Activated CD4-positive, alpha-beta T cell treated with anti-CD3 and anti-CD28 coated beads, Interleukin-2, amount 10 ng/mL, durations not matched to agents 7 days and 5 days (primary cell): ENCODE data around the gene ASIC5. TPM values are rescaled to one million over a fixed set of nuclear protein-coding genes. Genes with fewer than 3 reads are reported as not detected.

Source experiments
- CTCF ChIA-PET: fragments of 350-600 bp; sonication (Branson Sonifier 250); formaldehyde crosslinking; loops from one replicate; lab custom pipeline; 2021; ENCODE audit warnings: antibody characterized with exemption; lab: Charles Lee
- POLR2A ChIA-PET: fragments of 350-600 bp; sonication (Branson Sonifier 250); formaldehyde crosslinking; loops from one replicate; lab custom pipeline; 2021; ENCODE audit warnings: antibody characterized with exemption; lab: Charles Lee
- DNase-seq: peaks from one replicate; pipeline ENCODE4 v3.0.0-alpha.2; 2020
- H3K27ac Mint-ChIP-seq: one replicate; pipeline ENCODE4 v1.8.0; 2021; ENCODE audit warnings: mild to moderate bottlenecking, moderate library complexity, mixed read lengths
- H3K27me3 Mint-ChIP-seq: one replicate; pipeline ENCODE4 v1.8.0; 2021; ENCODE audit warnings: mixed read lengths
- H3K36me3 Mint-ChIP-seq: one replicate; pipeline ENCODE4 v1.8.0; 2021; ENCODE audit warnings: low read depth, mixed read lengths
- H3K4me1 Mint-ChIP-seq: one replicate; pipeline ENCODE4 v1.8.0; 2021; ENCODE audit warnings: mixed read lengths
- H3K4me3 Mint-ChIP-seq: one replicate; pipeline ENCODE4 v1.8.0; 2021; ENCODE audit warnings: mild to moderate bottlenecking, moderate library complexity, mixed read lengths
- H3K9me3 Mint-ChIP-seq: one replicate; pipeline ENCODE4 v1.8.0; 2021; ENCODE audit warnings: mixed read lengths
- total RNA-seq, 2 experiments: library from RNA; stranded (reverse); gene quantifications; one replicate each; pipeline ENCODE4 v1.2.3, GENCODE V29; 2021

ASIC5 gene, protein sequence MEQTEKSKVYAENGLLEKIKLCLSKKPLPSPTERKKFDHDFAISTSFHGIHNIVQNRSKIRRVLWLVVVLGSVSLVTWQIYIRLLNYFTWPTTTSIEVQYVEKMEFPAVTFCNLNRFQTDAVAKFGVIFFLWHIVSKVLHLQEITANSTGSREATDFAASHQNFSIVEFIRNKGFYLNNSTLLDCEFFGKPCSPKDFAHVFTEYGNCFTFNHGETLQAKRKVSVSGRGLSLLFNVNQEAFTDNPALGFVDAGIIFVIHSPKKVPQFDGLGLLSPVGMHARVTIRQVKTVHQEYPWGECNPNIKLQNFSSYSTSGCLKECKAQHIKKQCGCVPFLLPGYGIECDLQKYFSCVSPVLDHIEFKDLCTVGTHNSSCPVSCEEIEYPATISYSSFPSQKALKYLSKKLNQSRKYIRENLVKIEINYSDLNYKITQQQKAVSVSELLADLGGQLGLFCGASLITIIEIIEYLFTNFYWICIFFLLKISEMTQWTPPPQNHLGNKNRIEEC
- total RNA-seq, result not detected

DNA sequence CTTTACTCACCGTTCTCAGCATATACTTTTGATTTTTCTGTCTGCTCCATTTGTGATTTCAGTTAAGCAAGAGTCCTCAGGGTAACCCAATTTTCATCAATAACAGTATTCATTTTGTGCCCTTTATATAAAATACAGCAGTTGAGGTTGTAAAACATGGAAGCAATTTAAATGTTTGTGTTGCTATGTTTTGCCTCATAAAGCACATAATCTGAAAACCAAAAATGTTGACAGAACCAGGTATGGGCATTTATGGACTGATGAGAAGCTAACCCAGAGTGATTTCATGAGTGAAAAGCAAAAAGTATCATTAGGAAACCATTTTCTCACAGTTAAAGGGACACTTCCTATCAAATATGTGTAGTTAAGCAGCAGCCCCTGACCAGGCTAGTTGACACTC is at the start of gene ASIC5:
ASIC5 (minus strand) TSS at position 101 of the 400 bp plus-strand sequence; CDS start at position 50, 51 bp downstream.
- CTCF ChIA-PET, result no interaction called here
- DNase-seq, result no peak
- H3K27me3 Mint-ChIP-seq, result no peaks in the 10 kb centered on the region
- H3K36me3 Mint-ChIP-seq, result no peaks in the 10 kb centered on the region
- peaks cover 3% of the 10 kb centered on the region for H3K9me3 Mint-ChIP-seq
- POLR2A ChIA-PET, result no interaction called here
- H3K27ac Mint-ChIP-seq, result no peak within 1 kb of the TSS
- H3K4me1 Mint-ChIP-seq, result no peaks in the 10 kb centered on the region
- H3K4me3 Mint-ChIP-seq, result no peak within 1 kb of the TSS

DNA sequence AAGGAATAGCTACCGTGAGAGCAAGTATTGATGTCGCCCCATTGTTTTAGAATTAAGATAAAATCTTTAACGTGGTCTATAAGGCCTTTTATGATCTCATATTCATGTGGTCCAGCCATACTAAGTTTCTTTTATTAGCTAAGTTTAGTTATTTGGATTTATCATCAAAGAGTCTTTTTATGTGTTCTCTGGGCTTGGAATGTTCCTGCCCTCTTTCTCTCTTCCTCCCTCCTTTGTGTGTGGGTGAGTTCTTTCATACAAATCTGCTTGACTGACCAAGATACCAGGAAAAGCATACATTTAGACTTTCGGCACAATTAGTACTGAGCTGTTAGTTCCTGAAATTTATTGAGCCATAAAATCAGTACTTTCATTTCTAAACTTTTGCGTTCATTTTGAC is 48.7 kb upstream of the ASIC5 start:
- H3K4me1 Mint-ChIP-seq, result peaks cover 5% of the 10 kb centered on the region
- no peak overlapping the region for H3K27ac Mint-ChIP-seq
- no peak overlapping the region for H3K4me3 Mint-ChIP-seq
- ChIA-PET CTCF (no interaction called here), POLR2A (no interaction called here)
- DNase-seq, result no peak
- no peaks in the 10 kb centered on the region for H3K9me3 Mint-ChIP-seq
- no peaks in the 10 kb centered on the region for H3K36me3 Mint-ChIP-seq
- peaks cover 6% of the 10 kb centered on the region for H3K27me3 Mint-ChIP-seq

DNA sequence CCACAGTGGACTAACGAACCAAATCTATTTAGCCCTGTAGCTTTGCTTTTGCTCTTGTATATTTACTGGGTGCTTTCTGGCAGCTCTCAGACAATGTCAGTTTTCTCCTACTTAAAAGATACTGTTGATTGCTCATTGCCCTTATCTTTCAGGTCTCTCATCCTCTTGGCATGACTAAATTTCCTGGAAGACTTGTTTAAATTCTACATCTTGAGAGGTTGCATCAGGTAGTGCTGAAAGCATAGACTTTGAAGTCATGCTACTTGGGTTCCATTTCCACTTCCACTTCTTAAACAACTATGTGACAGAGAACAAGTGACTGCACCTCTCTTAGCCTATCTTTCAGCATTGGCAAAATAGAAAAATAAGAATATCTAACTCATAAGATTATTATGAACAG is 45.8 kb upstream of the ASIC5 start:
- H3K4me1 Mint-ChIP-seq, result peaks cover 11% of the 10 kb centered on the region
- no peak for DNase-seq
- no peak overlapping the region for H3K27ac Mint-ChIP-seq
- ChIA-PET CTCF (interaction anchor here (0.8 kb wide), 1 partner anchor 42 kb away, joined by 3 read pairs; the partner anchor contains the start of gene CTSO), POLR2A (no interaction called here)
- H3K4me3 Mint-ChIP-seq, result no peak overlapping the region
- H3K9me3 Mint-ChIP-seq, result no peaks in the 10 kb centered on the region
- peaks cover 2% of the 10 kb centered on the region for H3K27me3 Mint-ChIP-seq
- no peaks in the 10 kb centered on the region for H3K36me3 Mint-ChIP-seq

DNA sequence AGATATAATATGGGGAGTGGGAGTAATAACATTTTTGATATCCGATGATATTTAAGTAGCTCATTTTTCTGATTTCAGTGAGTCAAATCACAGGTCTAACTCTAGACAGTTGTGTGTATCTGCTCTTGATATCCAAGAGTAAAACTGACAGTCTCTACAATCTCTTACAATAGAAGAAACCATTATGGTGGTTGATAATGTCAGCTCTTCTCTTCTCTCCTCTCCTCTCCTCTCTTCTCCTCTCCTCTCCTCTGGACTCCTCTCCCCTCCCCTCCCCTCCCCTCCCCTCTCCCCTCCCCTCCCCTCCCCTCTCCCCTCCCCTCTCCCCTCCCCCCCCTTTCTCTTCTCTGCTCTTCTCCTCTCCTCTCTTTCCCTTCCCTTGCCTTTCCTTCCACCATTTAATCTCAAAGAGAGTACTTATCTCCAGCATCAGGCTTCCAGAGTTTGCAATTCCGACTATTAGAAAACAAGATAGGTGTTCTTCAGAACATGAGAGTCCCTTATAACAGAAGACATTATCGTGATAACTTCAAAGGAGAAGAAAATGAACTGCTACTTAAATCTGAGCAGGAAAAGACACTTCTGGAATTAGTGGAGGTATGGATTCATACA is 43.6 kb upstream of the ASIC5 start:
- peaks cover 11% of the 10 kb centered on the region for H3K4me1 Mint-ChIP-seq
- H3K36me3 Mint-ChIP-seq, result no peaks in the 10 kb centered on the region
- no peak overlapping the region for H3K4me3 Mint-ChIP-seq
- H3K27me3 Mint-ChIP-seq, result peaks cover 2% of the 10 kb centered on the region
- H3K9me3 Mint-ChIP-seq, result no peaks in the 10 kb centered on the region
- DNase-seq, result no peak
- H3K27ac Mint-ChIP-seq, result no peak overlapping the region
- ChIA-PET CTCF (no interaction called here), POLR2A (no interaction called here)

DNA sequence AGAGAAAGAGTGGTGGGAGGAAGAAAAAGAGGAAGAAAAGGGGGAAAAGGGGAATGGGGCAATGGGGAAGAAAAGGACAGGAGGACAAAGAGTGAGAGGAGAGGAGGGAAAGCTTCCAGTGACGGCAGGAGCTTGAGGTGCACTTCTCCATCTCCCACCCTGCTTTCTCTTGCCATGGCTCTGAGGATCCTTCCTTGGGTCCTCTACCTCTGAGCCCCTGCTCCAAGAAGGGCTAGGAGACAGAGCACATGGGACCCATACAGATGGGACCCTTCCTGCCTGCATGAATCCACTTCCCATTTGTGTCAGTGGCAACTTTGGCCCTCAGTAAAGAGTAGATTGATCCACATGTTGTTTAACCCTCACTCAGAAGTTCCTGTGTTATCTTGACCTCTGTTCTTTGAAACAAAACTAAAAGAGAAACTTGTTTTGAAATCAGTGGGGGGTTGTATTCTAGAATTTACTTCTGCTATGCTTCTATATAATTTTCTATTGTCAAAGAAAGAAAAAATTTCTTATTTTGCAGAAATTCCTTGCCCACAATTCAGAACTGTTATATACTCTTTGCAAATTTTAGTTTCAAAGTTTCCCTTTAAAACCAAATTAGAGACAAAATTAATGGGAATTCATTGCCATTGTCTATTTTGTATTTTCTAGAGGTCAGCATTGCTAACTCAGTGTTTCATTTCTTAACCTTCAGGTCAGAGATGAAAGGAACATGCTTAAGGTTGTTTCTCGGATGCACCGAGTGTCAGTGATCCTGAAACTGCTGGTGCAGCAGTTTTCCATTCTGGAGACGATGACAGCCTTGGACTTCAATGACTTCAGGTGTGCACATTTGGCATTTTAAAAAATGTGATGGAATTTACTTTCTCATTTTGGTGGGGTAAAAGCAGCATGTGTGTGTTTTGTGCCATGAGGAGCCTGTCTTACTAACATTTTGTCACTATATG is 42.4 kb upstream of the ASIC5 start:
- POLR2A ChIA-PET, result no interaction called here
- Mint-ChIP-seq H3K27me3 (peaks cover 5% of the 10 kb centered on the region), H3K9me3 (no peaks in the 10 kb centered on the region), H3K4me3 (no peak overlapping the region), H3K27ac (no peak overlapping the region), H3K36me3 (no peaks in the 10 kb centered on the region), H3K4me1 (peaks cover 11% of the 10 kb centered on the region)
- no peak for DNase-seq
- CTCF ChIA-PET, result no interaction called here

DNA sequence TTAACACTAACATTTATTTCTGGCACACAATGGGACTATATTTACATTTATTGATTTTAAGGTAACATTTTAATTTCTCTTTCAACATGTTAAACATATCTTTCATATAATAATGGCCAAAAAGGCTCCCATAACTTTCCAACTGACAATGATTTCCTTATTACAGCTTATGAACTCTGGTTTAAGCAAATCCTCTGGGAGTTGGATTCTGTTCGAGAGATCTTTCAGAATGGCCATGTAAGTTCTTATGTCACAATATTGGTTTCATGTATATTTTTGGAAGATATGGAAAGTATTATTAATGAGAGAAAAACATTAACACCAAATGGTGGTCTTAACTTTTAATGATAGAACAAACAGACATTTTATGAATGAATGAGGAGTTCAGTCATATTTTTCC is 41.5 kb upstream of the ASIC5 start:
- H3K4me1 Mint-ChIP-seq, result peaks cover 11% of the 10 kb centered on the region
- no peak overlapping the region for H3K27ac Mint-ChIP-seq
- DNase-seq, result no peak
- H3K36me3 Mint-ChIP-seq, result no peaks in the 10 kb centered on the region
- H3K27me3 Mint-ChIP-seq, result peaks cover 6% of the 10 kb centered on the region
- H3K9me3 Mint-ChIP-seq, result no peaks in the 10 kb centered on the region
- no peak overlapping the region for H3K4me3 Mint-ChIP-seq
- POLR2A ChIA-PET, result no interaction called here
- CTCF ChIA-PET, result no interaction called here

DNA sequence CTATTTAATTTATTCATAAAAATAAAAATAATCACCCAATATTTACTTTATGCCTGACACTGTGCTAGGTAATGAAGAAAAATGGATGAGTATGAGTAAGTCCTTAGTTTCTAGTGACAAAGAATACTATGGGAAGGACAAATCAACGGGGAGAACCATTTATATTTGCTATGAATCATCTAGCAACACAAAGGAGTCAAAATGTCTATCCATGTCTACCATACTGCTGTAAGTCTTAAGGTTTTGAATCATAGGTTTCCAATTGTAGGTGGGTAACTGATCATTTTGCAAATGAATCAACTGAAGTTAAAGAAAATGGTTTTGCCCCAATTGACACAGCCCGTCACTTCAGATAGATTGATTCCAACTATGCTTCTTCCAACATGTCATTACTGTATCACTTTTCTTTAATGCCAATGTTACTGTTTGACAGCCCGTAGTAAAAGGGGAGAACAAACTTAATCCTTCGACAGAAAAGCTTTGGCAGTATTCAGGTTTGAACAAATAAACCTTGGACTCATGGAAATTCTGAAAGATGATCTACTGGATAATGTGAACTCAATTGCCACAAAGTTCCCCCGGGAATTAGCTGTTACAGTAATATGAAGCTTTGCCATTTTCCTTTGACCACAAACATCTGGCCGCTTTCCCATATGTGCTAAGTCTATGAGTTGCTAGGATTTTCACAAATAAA is 40.6 kb upstream of the ASIC5 start:
- ChIA-PET CTCF (no interaction called here), POLR2A (no interaction called here)
- no peak overlapping the region for H3K4me3 Mint-ChIP-seq

DNA sequence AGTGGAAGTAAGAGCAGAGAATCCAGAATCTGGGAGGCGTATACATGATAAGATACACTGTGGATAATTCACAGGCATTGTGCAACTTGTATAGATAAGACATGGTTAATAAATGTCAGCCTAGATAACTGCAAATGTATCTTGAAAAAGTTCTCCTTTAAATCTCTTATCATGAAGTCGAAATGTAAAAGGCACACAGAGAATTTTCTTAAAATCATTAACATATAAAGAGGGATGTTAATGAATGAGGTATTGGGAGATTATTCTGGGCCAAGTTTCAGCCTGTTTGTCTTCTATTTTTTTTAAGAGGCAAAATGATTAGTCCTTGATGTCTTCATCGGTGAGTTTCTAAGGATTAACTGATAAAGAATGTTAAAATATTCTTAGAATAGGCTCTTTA is 38.3 kb upstream of the ASIC5 start:
- Mint-ChIP-seq H3K4me3 (no peak overlapping the region), H3K27me3 (peaks cover 13% of the 10 kb centered on the region), H3K36me3 (no peaks in the 10 kb centered on the region), H3K4me1 (peaks cover 4% of the 10 kb centered on the region), H3K9me3 (no peaks in the 10 kb centered on the region), H3K27ac (no peak overlapping the region)
- CTCF ChIA-PET, result no interaction called here
- no peak for DNase-seq
- POLR2A ChIA-PET, result no interaction called here

More for the DNA sequence above, 40.6 kb upstream of the ASIC5 start:
- peaks cover 6% of the 10 kb centered on the region for H3K4me1 Mint-ChIP-seq
- no peak for DNase-seq
- no peaks in the 10 kb centered on the region for H3K9me3 Mint-ChIP-seq
- H3K36me3 Mint-ChIP-seq, result no peaks in the 10 kb centered on the region
- peaks cover 8% of the 10 kb centered on the region for H3K27me3 Mint-ChIP-seq
- no peak overlapping the region for H3K27ac Mint-ChIP-seq

DNA sequence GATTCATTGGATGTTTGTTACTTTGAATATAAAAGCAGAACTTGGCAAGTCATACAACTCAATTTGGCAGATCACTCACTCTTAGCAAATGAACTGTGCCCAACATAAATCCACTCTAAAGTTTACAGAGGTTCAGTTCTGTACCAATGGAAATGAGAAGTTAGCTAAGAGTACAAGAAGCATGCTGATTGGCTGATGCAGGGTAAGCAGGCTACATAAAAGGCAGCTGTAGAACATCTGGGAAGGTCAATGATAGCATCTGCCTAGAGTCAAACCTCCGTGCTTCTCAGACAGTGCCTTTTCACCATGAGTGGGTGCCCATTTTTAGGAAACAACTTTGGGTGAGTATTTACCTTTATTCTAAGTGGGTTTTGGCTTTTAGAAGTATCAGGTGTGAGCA is 37.4 kb upstream of the ASIC5 start, which contains the start of gene TDO2:
TDO2 (plus strand) TSS at position 244 of the 400 bp plus-strand sequence; CDS start at position 307, 63 bp downstream.
- DNase-seq, result no peak
- H3K27me3 Mint-ChIP-seq, result peaks cover 13% of the 10 kb centered on the region
- ChIA-PET CTCF (no interaction called here), POLR2A (no interaction called here)
- no peak within 1 kb of the TSS for H3K27ac Mint-ChIP-seq
- peaks cover 4% of the 10 kb centered on the region for H3K4me1 Mint-ChIP-seq
- H3K36me3 Mint-ChIP-seq, result no peaks in the 10 kb centered on the region
- H3K4me3 Mint-ChIP-seq, result no peak within 1 kb of the TSS
- H3K9me3 Mint-ChIP-seq, result no peaks in the 10 kb centered on the region

DNA sequence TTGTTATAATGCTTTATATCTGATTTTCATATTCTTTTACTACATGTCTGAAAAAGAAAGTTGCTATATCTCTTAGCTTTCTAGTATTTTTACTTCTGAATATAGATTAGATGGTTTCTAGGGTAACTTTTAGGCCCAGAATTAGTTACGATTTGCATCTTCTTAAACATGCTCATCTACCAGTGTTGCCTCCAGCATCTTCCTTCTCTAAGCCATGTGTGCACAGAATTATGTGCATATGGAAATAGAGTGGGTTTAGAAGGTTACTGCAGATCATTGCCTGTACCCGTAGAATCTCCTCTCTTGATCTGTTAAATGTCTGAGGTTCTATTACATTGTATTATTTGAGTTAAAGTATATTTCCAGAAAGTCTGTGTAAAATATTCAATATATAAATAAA is 34.9 kb upstream of the ASIC5 start:
- H3K27ac Mint-ChIP-seq, result no peak overlapping the region
- H3K4me1 Mint-ChIP-seq, result no peaks in the 10 kb centered on the region
- no peak overlapping the region for H3K4me3 Mint-ChIP-seq
- DNase-seq, result no peak
- peaks cover 13% of the 10 kb centered on the region for H3K27me3 Mint-ChIP-seq
- ChIA-PET CTCF (no interaction called here), POLR2A (no interaction called here)
- H3K9me3 Mint-ChIP-seq, result no peaks in the 10 kb centered on the region
- no peaks in the 10 kb centered on the region for H3K36me3 Mint-ChIP-seq

DNA sequence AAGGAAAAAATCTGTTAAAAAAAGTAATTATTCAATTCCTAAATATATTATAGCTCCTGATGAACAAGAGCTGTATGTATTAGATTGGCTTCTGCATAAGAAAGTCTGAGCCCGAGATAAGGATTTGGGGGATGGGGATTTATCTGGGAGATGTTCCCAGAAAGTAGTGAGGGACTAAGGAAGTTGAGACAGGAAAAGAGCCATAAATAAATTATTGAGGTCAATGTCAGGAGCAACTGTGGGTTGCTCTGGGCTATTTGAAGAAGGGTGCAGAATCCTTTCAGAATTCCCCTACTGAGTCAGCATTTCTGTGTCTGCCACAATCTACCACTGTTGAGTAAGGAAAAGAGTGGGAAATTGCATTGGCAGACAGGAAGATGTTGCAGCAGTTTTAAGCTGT is 34.3 kb upstream of the ASIC5 start:
- ChIA-PET POLR2A (no interaction called here), CTCF (no interaction called here)
- DNase-seq, result no peak
- no peak overlapping the region for H3K27ac Mint-ChIP-seq
- peaks cover 13% of the 10 kb centered on the region for H3K27me3 Mint-ChIP-seq
- H3K4me1 Mint-ChIP-seq, result no peaks in the 10 kb centered on the region
- no peaks in the 10 kb centered on the region for H3K36me3 Mint-ChIP-seq
- H3K4me3 Mint-ChIP-seq, result no peak overlapping the region
- no peaks in the 10 kb centered on the region for H3K9me3 Mint-ChIP-seq

DNA sequence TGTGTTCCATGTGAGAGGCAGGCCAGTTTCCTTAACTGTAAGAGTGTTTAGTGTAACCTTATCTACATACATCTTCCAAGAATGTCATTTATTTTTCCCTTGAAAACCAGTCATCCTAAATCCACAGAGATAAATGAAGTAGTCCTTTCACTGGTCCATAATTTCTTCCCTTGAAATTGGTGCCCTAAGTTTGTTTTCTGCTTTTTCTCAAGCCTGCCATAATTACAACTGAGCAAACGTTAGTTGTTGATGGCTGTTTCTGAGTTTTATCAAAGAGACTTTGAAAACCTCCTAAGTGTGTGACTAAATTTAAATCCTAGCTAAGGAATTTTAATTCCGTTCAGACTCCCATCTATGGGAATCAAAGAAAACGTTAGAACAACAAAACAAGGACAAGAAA is 33.8 kb upstream of the ASIC5 start:
- POLR2A ChIA-PET, result no interaction called here
- DNase-seq, result no peak
- Mint-ChIP-seq H3K36me3 (no peaks in the 10 kb centered on the region), H3K9me3 (no peaks in the 10 kb centered on the region), H3K4me1 (no peaks in the 10 kb centered on the region), H3K4me3 (no peak overlapping the region), H3K27ac (no peak overlapping the region), H3K27me3 (peaks cover 13% of the 10 kb centered on the region)
- CTCF ChIA-PET, result no interaction called here
